Left colon (tissue), 2 donors: Measurements from ENCODE around the gene CREB3. TPM values are rescaled to one million over a fixed set of nuclear protein-coding genes. Genes with fewer than 3 reads are reported as not detected.

Source experiments
- ATAC-seq: fragments of 200-7000 bp; cut with Tn5 transposase; one replicate; pipeline ENCODE4 v1.9.1; 2020; ENCODE audit warnings: mild to moderate bottlenecking, moderate library complexity
- DNase-seq, 2 donors: peaks; one replicate each; pipeline ENCODE4 v3.0.0-alpha.2; 2020
- intact Hi-C, 2 donors: fragments of 100-400 bp; cut with DNase I in 1 of 2; cut with micrococcal nuclease in 1 of 2; formaldehyde crosslinking; loops; one replicate each; pipeline versions ENCODE4 v1.11.2 to v1.14.0; 2022; cut with DNase I, micrococcal nuclease
- total RNA-seq, 2 donors: library from RNA; stranded (reverse); fragmentation: NEBNext Ultra II Directional; extraction: Animal tissue kit (Norgen Biotek cat#: 25700); gene quantifications; one replicate each; pipeline ENCODE4 v1.2.1, GENCODE V29; 2021
- donor health status: DM: no; HTN: no; CAD: no.
- donor health status: DM: yes; HTN: yes; CAD: no.

Gene CREB3
- total RNA-seq, 2 donors from 2014 or later = 40.2 to 40.6 TPM

DNA sequence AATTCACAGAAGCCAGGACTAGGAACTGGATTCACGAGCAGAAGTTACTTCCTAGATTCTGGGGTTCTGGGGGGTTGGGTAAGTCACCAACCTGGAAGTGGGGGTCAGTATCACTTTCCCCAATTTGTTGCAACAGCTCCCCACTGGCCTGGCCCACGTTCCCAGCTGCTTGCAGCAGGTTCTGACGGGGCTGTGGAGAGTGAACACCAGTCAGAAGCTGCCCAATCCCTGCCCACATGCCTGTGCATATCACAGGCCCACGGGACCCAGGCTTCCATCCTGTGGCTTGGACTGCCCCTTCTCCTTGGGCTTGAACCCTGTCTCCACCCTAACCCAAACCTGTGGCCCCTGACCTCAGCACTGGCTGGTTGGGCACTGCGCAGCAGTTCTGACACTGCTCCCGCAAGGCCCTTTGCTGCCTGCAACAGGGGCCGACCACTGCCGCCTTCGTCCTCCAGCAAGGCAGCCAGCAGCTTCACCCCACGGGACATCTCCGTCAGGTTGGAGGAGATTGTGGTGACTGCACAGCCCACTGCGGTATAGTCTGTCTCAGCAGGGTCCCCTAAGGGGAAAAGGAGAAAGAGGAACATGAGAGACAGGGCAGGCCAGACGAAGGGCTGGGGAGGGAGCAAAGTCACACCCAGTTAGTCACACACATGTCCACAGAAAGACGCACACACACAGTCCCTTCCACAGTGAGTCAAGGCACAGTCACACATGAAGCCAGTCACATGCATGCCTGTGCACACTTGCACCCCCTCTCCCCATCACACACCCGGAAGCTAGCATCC lies 13.6 kb upstream of the CREB3 start:
- ATAC-seq = no peak
- DNase-seq = no peak
- intact Hi-C loops = no loop called here

DNA sequence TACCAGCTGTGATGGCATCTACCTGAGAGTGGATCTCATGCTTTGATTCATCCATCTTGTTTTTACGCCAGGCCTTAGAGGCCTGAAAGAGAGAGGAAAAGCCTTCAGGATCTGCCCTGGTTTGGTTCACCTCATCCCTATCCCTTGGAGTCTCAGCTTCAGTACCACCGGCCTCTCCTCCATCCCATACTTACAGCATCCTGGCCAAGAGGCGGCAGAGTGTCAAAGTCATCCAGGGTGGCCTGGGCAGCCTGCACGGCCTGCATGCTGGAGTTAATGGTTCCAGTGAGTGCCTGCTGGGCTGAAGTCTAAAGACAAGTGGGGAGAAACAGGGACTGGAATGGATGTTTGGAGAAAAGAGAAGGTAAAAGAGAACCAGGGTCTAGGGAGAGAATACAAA lies 12.9 kb upstream of the CREB3 start:
- intact Hi-C loops = no loop called here
- no peak for ATAC-seq
- DNase-seq = no peak

DNA sequence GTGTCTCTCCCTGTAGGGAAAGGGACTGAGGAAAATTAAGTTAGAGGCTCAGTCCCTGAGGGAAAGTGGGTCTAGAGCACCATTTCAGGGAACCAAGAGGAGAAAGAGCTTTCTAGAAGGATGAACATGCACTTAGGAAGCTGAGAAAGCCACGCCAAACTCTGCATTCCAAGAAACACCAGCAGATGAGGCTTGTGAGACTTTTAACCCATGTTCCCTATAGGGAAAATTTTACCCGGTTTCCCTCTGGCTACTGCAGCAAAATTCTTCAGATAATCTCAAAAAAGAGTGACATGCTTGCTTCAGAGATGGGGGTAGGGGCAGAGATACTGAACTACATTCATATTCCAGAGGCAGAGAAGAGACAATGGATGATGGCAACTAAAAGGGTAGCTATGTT lies 9.0 kb upstream of the CREB3 start:
- ATAC-seq = no peak
- intact Hi-C loops = no loop called here
- no peak for DNase-seq

DNA sequence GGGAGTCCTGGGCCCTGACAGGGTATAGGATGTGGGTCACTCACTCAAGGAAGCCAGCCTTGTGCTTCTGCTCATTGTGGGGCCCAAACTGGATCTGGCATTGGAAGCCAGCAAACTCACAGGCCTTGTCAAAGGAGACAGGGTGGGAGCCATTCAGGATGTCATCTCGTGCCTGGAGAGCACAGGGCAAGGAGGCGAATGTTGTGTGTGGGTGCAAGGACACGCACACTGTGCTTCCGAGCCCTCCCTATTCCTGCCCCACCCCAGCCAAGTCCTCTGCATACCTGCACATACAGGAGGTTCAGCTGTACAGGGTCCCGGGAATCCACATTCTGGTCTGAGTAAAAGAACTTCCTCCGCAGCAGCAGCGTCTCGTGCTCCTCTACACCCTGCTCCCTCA lies 8.6 kb upstream of the CREB3 start:
- no peak for DNase-seq
- no peak for ATAC-seq
- intact Hi-C loops = no loop called here

DNA sequence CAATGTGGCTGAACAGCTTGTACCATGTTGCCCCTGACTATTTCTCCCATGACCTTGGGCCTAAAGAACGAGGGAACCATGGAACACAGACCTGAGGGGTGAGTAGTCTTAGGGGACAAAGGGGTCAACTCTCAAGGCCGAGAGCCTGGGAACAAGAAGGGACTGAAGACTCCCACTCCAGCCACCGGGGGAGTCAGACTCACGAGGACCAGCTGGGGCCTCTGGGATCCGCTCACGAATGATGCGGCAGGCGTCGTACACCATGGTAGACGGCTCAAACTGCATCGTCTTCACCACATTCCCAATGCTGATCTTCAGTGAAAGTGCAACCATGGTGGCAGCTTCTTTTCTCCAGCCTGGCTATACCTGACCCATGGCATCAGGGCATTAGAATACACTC lies 7.1 kb upstream of the CREB3 start:
- intact Hi-C loops = no loop called here
- ATAC-seq (no peak), DNase-seq (no peak)

DNA sequence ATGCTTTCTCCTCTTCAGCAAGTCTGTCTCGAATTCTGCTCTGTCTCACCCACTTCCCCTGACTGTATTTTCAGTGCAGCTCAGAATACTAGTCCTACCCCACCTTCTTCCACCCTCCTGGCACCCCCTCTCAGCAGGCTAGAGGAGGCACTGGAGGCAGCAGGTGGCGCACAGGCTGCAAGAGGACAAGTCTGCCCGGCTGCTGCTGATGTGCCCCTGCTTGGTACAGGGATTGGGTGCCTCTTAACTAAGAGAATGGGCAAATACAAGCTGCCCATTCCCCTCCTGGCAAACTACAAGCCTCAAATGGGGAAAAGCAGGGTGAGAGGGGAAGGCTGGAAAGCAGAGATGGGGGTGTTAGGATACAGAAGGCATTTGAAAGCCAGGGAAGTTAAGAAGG lies 5.5 kb upstream of the CREB3 start:
- intact Hi-C loops = no loop called here
- ATAC-seq = peak; percentile 9
- DNase-seq = peak; percentile 46 to 63

DNA sequence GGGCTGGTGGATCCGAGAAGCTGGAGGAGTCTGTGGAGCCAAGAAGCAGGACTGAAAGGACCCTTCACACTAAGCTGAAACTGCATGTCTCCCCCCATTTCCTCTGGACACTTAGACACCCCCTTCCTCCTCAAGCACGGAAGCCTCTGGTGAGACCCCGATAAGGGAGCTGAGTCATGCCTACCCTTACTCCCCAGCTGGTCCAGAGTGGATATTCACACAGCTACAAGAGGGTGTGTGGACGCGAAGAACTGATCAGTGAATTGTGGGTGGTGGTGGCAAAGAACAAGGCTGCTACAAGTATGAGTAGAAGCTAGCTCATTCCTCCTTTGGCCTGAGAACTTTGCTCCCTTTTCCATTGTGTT lies 4.8 kb upstream of the CREB3 start:
- intact Hi-C loops = no loop called here
- no peak for DNase-seq
- no peak for ATAC-seq

DNA sequence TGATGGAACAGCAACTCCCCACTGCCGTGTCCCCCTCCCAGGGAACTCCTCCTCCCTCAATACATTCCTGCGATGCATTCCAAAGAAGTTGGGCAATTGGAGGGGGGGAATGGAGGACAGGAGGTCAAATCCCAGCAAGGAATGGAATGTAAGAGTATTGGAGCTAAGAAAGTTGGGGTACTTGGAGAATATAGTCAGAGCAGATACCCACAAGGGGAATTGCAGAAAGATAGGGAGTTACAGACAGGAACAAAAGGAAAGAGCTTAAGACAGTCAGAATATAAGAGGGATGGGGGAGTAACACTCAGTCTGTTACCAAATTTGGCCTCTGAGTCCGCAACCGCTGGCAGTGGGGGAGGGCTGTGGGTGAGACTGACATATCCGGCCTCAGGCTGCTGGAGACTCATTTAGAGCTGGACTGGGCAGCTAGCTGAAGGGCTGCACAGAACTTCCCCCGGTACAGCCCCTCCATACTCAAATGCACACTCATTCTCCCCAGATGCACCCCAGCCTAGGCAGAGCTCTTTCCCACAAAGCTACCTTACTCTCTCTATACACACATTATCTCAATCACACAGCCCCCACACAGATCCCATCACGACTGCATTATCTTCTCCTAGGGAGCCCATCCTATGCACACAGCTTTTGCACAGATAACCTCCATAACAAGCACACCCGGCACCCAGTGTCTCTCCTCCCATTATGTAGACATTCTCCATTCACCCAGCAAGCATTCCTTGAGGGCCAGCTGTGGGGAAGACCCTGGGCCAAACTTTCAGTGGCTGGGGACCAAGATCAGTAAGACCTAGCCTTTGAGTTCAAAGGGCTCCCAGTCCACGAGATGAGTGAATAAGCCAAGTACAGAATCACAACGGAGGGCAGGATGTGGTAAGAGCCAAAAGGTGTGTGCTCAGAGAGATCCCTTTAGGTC lies 4.2 kb upstream of the CREB3 start:
- intact Hi-C loops = no loop called here
- ATAC-seq = no peak

DNA sequence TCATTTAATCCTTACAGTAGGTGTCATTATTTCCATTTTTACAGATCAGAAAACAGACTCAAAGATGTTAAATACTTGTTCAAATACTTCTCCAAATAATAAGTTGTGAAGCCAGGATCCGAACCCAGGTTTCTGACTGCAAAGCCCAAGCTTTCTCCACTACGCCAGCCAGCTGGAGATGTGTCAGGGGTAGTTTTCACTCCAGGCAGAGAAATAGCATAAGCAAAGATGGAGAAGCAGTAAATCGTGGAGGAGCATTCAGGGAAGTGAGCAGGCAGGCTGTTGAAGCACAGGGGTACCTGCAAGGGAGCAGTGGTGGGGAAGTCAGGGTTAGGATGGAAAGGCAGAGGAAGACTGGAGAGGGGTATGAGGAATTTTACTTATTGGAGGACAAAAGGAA lies 3.4 kb upstream of the CREB3 start:
- intact Hi-C loops = no loop called here
- ATAC-seq (no peak), DNase-seq (no peak)

More for the DNA sequence above, 4.2 kb upstream of the CREB3 start:
- DNase-seq = peak; percentile 67 to 80

DNA sequence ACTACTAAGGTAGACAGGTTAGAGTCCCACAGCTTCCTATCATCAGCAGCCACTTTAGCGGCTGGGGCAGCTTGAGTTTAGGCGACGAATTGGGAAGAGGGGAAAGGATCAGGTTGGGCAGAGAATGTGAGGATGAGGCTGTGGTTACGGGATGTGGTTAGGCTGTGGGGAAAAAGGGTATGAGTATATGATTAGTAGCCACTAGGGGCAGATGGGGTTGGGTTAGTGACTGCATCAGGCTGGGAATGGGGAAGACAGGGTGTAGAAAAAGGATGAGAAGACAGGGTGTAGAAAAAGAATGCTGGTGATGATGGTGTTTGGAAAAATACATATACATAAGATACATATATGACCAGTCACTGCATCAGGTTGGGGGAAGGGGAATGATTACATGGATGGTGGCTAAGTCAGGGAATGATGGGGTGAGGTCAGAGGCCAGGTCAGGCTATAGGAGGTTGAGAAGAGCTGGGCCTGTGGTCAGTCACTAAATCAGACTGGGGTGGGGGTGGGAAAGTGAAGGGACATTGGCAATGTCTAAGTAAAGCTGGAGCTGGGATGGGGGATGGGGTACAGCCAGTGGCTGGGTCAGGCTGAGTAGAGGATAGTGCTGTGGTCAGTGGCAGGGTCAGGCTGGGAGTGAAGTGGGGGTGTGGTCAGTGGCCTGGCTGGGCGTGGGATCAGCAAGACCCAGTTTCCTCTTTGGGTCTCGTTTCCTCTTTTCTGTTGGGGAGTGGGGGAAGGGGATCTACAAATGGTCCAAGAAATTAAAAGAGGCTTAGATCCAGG lies 2.6 kb upstream of the CREB3 start:
- intact Hi-C loops = loop anchor here in 1 of 2 donors (10.0 kb wide), 1 partner anchor 75 kb away; the partner anchor contains the start of genes CCDC107, RMRP and SIT1
- ATAC-seq (no peak), DNase-seq (peak; percentile 53 to 64)

DNA sequence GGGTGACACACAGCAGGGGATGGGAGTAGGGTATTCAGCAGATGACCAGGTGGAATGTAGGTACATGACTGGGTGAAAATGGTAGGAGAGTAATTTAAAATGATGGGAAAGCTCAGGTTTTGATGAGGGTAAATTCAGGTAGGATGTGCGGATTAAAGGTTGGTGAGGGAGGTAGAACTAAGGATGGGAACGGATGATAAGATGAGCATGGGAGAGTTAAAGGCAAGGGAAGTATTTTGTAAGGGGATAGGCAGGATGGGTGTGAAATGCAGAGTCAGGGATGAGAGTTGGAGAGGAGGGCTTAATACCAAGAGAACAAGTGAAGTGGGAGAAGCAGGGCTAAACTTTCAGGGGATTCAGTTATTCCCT lies 2.0 kb upstream of the CREB3 start:
- ATAC-seq (no peak), DNase-seq (no peak)
- intact Hi-C loops = loop anchor here in 1 of 2 donors (10.0 kb wide), 1 partner anchor 76 kb away; the partner anchor contains the start of genes CCDC107, RMRP and SIT1

DNA sequence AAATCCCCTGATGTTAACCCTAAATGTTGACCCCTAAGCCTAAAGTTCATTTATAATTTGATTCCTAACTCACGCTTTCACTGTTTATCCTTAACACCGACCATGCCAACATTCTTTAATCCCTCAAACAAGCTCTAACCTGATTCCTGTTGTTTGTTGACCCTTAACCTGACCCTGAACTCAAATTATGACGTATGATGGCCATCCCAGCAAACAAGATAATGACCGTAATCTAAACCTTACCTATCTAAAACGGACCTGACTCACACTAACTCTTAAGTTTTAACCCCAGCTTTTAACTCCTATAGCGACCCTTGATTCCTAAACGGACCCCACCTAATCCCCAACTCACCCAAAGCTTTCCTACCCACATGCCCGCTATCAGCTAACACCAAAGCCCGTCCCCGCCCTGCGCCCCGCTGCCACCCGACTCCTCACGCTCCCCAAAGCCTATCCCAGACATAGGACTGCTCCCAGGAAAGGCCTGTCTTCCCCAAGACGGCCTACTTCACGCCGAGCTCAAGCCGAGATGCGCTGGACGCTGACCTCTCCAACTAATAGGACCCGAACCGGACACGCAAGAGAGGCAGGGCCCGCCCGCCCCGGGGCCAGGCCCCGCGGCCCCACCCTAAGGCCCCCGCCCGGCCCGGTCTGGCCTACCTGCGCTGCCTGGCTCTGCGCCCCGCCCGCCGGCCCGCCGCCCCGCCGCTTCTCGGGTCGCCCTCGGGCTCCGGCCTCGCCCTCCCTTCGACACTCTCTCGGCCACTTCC lies 866 bp upstream of the CREB3 start:
- DNase-seq = no peak
- intact Hi-C loops = loop anchor here in 1 of 2 donors (10.0 kb wide), 1 partner anchor 77 kb away; the partner anchor contains the start of genes CCDC107, RMRP and SIT1
- no peak for ATAC-seq

DNA sequence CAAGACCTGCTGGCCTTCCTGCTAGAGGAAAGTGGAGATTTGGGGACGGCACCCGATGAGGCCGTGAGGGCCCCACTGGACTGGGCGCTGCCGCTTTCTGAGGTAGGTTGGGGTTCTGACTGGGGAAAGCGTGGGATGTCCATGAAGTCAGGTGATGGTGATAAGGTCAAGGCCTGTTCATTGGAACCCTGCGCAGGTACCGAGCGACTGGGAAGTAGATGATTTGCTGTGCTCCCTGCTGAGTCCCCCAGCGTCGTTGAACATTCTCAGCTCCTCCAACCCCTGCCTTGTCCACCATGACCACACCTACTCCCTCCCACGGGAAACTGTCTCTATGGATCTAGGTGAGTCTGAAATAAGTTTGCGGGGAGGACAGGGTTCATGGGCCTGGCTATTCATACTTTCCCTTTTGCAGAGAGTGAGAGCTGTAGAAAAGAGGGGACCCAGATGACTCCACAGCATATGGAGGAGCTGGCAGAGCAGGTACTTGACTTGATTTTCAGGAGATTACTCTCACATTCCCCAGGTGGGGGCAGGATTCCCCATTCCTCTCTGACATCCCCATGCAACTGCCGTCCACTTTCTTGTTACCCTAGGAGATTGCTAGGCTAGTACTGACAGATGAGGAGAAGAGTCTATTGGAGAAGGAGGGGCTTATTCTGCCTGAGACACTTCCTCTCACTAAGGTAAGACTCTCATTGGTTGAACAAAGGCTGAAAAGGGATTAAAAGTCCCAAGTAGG lies 505 bp downstream of the CREB3 start:
- ATAC-seq (peak; percentile 17), DNase-seq (peak in 1 of 2 donors; percentile 59)
- intact Hi-C loops = loop anchor here in 1 of 2 donors (10.0 kb wide), 1 partner anchor 78 kb away; the partner anchor contains the start of genes CCDC107, RMRP and SIT1

DNA sequence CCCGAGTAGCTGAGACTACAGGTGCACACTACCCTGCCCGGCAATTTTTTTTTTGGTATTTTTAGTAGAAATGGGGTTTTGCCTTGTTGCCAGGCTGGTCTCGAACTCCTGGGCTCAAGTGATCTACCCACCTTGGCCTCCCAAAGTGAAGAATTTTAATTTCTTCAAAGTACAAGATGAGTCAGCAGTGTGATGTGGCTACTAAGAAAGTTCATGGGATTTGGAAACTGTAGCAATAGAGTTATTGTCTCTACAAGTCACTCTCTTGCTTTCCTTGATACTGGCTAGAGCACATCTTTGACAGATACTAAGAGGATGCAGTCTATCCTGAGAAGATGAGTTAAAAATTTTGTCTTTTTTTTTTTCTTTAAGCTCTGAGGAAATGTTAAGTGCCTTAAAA lies 1.6 kb downstream of the CREB3 start:
- DNase-seq (no peak), ATAC-seq (no peak)
- intact Hi-C loops = loop anchor here in 1 of 2 donors (10.0 kb wide), 1 partner anchor 79 kb away; the partner anchor contains the start of genes CCDC107, RMRP and SIT1

DNA sequence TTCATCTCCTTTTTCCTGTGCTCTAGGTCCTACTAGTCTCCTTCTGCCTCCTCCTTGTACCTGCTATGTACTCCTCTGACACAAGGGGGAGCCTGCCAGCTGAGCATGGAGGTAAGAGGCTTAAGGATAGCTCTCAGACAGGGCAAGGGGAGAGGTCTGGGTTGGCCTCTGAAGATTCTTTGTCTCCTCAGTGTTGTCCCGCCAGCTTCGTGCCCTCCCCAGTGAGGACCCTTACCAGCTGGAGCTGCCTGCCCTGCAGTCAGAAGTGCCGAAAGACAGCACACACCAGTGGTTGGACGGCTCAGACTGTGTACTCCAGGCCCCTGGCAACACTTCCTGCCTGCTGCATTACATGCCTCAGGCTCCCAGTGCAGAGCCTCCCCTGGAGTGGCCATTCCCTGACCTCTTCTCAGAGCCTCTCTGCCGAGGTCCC lies 3.8 kb downstream of the CREB3 start:
- ATAC-seq (peak; percentile 19), DNase-seq (peak; percentile 68 to 71)
- intact Hi-C loops = loop anchor here in 1 of 2 donors (10.0 kb wide), 1 partner anchor 81 kb away; the partner anchor contains the start of genes CCDC107, RMRP and SIT1

DNA sequence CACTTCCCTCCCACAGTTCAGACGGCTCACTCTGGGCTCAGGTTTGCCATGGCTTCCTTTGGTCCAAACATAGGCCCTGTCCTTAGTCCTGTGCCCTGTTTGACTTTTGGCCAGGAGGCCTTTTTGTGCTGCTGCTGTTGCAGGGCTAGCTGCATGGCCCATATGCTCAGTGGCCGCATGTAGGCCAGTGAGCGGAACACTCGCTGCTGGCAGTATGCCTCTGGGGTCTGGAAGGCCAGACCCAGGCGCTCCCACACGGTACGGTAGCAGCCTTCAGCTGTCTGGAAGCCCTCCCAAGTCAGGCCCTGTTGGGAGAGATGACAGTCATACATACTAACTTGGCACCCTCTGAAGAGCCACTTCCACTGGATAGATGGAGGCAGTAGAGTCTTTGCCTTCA lies 4.7 kb downstream of the CREB3 start:
- DNase-seq (no peak), ATAC-seq (no peak)
- intact Hi-C loops = loop anchor here in 1 of 2 donors (10.0 kb wide), 1 partner anchor 82 kb away; the partner anchor contains the start of genes CCDC107, RMRP and SIT1

DNA sequence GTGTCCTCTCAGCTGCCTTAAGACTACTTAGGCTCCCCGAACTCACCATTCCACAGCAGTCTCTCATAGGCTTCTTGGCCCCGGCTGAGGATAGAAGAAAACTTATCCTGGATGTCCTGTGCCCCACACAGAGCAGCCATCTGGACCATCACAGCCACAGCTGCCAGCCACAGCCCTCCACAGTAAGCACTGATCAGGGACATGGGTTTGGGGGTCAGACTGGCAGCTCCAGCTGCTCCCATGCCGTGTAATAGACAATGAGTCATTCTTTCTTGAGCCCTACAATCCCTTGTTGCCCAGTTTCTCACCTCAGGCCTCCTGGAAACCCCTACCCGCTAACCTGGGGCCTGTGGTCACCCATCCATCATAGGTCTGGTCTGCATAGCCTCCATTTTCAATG lies 5.7 kb downstream of the CREB3 start:
- no peak for ATAC-seq
- intact Hi-C loops = loop anchor here in 1 of 2 donors (10.0 kb wide), 1 partner anchor 83 kb away; the partner anchor contains the start of genes CCDC107, RMRP and SIT1
- no peak for DNase-seq
